NOMO-1 treated with DMSO at 0.1 percent for 48 hours (cell line): ENCODE data around the gene GNPNAT1.
"Not testable (repeated sequence)": the region's sequence is repeated elsewhere in the genome, so short reads cannot be mapped to it uniquely, and the experiment has no call there.

Experiments used
- DNase-seq: peaks from one replicate; lab custom pipeline; 2025; ENCODE audit not compliant: unreplicated experiment; lab: John Stamatoyannopoulos, UW

Gene GNPNAT1

GRCh38 chr14:52790011-52790755, 1.2 kb downstream of the GNPNAT1 start:
- DNase-seq: no peak

DNA sequence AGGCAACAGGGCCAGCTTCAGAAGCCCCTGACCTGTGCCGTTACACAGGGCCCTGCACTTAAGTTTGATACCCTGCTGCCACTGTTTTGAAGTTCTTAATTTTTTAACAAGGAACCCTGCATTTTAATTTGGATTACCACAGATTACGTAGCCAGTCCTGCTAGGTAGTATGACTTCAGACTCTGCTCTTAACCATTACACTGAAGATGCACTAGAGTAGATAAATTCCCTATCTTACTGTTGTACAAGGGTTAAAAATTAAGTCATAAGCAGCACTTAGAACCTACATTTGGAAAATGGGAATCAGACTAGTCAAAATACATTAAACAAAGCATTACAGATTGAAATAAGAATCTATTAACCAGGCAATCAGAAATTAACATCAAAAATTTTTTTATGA, 2.3 kb downstream of the GNPNAT1 start:
- DNase-seq: no peak

GRCh38 chr14:52786887-52787286, 4.5 kb downstream of the GNPNAT1 start:
- DNase-seq: no peak

- DNase-seq: peak; percentile 12
Measured at GRCh38 chr14:52783206-52783605, 8.2 kb downstream of the GNPNAT1 start.

DNA sequence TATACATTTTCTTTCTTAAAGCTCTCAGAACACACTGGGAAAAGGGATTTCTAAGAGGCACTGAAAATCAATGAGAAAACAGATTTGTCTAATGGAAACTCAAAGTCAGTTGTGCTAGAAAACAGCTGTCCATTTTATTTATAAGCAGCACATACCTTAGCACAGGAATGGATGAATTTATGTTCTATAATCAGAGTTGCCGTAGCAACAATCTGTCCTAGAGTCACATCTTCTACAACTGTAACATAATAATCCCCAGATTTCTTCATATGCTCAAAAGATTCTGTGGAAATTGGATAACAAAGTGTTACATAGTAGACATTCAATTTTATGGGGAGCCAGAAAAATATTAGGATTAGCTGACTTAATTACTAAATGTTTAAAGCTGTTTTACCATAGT, 9.8 kb downstream of the GNPNAT1 start:
- no peak for DNase-seq

DNA sequence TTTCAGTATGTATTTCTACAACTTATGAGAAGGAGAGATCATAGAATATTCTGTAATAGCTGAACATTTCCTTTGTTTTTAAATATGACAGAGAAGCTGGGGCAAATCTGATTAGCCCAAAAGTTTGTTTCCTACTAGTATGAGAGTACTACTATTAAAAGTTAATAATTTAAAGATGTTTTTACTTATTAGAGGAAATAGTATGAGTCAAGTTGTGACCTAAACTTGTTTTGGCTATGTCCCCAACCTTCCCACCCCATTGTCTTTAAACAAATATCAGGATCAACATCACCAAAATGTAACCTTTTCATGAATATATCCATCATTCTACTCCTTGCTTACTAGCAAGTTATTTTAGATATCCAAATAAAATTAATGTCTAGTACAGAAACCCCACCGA, 10.5 kb downstream of the GNPNAT1 start:
- no peak for DNase-seq

DNA sequence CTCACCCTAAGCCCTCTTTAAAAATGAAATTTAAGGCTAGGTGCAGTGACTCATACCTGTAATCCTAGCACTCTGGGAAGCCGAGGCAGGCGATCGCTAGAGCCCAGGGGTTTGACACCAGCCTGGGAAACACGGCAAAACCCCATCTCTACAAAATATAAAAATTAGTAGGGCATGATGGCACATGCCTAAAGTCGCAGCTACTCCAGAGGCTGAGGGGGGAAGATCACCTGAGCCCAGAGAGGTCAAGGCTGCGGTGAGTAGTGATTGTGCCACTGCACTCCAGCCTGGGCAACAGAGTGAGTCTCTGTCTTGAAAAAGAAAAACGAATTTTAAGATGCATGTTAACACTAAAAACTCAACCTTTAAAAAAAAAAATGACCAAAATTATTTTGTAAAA, 12.7 kb downstream of the GNPNAT1 start:
- no peak for DNase-seq

- DNase-seq: no peak
Measured at GRCh38 chr14:52776816-52777215, 14.6 kb downstream of the GNPNAT1 start.

DNA sequence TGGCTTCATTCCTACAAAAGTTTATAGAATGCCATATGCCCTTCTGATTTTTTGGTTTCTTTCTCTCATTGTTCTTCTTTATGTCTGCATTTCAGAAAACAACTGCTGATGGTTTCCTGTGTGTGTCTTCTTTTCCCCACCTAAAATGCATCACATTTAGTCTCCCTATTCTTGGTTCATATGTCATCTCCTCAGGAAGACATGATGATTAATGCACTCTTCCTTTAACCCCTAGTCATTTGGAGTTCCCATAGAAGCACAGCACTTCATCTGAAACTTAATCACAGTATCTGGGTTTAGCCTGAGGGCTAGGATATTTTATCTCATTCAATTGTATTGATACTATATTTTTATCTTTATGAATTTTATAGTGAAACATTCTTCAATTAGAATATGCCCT, 21.5 kb downstream of the GNPNAT1 start:
- no peak for DNase-seq

GRCh38 chr14:52767058-52767833, 24.2 kb downstream of the GNPNAT1 start:
- no peak for DNase-seq

- DNase-seq: not testable (repeated sequence)
Measured at GRCh38 chr14:52762923-52763322, 28.5 kb downstream of the GNPNAT1 start.

DNA sequence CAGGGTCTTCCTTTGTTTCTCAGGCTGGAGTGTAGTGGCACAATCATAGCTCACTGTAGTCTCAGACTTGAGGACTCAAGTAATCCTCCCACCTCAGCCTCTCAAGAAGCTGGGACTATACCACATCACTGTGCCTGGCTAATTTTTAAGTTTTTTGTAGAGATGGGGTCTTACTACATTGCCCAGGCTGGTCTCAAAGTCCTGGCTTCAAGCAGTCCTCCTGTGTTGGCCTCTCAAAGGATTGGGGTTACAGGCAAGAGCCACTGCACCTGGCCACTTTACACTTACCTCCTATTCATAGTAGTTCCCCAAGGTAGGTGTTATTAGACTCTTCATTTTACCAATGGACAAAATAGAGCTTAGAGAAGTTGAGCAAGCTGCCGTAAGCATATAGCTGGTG, 32.3 kb downstream of the GNPNAT1 start:
- no peak for DNase-seq

DNA sequence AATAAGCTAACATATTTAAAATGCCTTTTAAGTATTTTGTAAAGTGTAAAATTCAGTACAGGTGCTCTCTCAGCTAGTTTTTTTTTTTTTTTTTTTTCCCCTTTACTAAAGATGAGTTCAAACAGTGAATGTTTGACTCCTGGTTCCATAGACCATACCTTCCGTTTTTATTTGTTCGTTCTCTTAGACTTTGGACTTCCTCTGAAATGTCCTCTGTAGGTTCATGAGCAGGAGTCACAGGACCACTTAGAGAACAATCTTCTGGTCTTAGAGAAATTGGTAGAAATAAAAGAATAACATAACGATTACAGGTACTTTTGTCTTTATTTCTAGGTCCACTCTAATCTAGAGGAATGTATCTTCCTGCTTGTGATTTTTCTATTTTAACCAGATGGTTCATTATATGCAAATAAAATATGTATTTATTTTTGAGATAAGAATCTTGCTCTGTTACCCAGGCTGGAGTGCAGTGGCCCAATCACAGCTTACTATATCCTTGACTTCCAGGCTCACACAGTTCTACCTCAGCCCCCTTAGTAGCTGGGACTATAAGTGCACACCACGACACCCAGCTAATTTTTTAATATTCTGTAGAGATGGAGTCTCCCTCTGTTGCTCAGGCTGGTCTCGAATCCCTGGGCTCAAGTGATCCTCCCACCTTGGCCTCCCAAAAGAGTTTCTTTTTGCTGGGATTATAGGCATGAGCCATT, 35.6 kb downstream of the GNPNAT1 start:
- DNase-seq: no peak

DNA sequence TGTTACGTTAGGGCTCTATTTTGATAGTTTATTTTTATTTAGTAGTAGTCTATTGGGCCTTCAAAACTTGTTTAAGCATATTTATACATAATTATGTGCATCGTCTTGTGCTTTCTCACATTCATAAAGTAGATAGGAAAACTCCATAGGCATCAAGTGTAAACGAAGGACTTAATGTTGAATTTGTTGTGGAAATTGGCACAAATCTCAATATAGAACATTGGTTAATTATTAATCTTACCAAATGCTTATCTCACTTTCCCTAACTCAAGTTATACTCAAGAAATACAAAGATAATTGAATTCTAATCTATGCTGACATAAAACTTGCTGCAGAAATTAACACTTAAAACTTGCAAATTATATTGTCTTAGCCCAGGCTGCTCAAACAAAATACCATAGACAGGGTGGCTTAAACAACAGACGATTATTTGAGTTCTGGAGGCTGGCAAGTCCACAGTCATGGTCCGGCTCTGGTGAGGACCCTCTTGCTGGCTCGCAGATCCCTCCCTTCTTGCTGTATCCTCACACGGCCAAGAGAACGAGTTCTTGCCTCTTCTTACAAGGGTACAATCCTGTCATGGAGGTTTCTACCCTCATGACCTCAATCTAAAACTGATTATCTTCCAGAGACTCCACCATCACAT, 42.6 kb downstream of the GNPNAT1 start:
- no peak for DNase-seq

DNA sequence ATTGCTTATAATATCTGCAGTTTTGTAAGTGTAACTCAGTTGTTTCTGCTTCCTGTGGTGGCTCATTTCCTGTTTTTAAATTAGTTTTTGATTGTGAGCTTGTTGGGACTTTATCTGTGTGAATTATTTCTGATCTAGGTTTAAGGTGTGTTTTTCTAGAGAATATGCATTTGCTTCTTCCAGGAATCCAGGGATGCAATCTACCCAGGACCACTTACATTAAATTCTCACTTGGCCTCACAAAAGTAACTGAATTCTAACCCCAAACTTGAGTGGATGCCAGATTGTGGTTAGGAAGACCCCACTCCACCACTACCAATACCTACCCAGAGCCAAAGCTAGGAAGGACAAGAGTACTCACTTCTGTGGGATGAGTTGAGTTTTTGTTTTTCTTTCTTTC, 49.5 kb downstream of the GNPNAT1 start:
- peak; percentile 11 for DNase-seq

- DNase-seq: no peak
Measured at GRCh38 chr14:52740751-52741150, 50.7 kb downstream of the GNPNAT1 start.

DNA sequence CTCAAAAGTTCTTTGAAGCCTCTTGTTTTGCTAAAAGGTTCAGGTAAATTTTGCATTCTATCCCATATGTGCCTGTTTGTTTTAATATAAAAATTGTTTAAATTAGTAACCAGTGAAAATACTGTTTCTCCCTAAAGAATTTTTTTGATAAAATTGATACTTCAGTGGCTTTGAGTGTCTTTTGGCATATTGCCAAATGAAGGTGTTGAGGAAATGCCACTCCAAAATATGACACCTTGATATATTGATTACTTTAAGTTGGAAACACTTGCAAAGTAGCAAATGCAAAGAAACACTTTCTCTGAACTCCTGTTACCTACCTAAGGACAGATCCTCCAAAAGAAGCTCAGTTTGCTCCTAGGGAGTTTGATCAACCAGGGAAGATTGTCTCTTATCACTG, 53.0 kb downstream of the GNPNAT1 start:
- no peak for DNase-seq

GRCh38 chr14:52735921-52736489, 55.4 kb downstream of the GNPNAT1 start:
- DNase-seq: no peak

GRCh38 chr14:52733824-52734223, 57.6 kb downstream of the GNPNAT1 start:
- no peak for DNase-seq

- peak; percentile 41 for DNase-seq
Measured at GRCh38 chr14:52730709-52731111, 60.7 kb downstream of the GNPNAT1 start.
